Thoracic aorta (tissue), 2 donors: ENCODE results near the gene APH1A. TPM values are rescaled to one million over a fixed set of nuclear protein-coding genes. Genes with fewer than 3 reads are reported as not detected.

Experiments
- total RNA-seq, 2 donors: library from RNA; depleted of rRNA; stranded (reverse); fragments of >200 nt; gene quantifications; one replicate each; pipeline versions ENCODE4 v1.1.0 to v1.2.3, GENCODE V29; 2016

APH1A gene
- total RNA-seq, 2 donors from 2014 or later, result 77.5 to 84.5 TPM

Other genes starting within 250 kb of the APH1A start
- gene VPS45, start 201.2 kb downstream of the APH1A start, total RNA-seq, result 10 to 100 TPM; 46.2 to 68.9 TPM
- gene PLEKHO1, start 119.1 kb downstream of the APH1A start, total RNA-seq, result 100 to 1,000 TPM; 106 to 125 TPM
- gene ANP32E, start 32.9 kb downstream of the APH1A start, total RNA-seq, result 10 to 100 TPM; 10.7 to 22.2 TPM
- not detected for gene CA14, start 11.2 kb downstream of the APH1A start, total RNA-seq
- gene C1orf54, start 3.8 kb upstream of the APH1A start, total RNA-seq, result 10 to 100 TPM in 1 of 2 donors, 1 to 10 TPM in 1; 6.8 to 27.9 TPM
- 1 to 10 TPM; 5.2 to 9.7 TPM for gene CIART, start 13.5 kb upstream of the APH1A start, total RNA-seq
- gene MRPS21, start 24.8 kb upstream of the APH1A start, total RNA-seq, result 10 to 100 TPM; 30.1 to 39.5 TPM
- 10 to 100 TPM; 61.3 to 66.5 TPM for gene PRPF3, start 52.5 kb upstream of the APH1A start, total RNA-seq
- gene RPRD2, start 95.1 kb upstream of the APH1A start, total RNA-seq, result 10 to 100 TPM; 19.5 to 28.4 TPM
- 10 to 100 TPM; 11.6 to 13.5 TPM for gene TARS2, start 218.4 kb upstream of the APH1A start, total RNA-seq
- gene ECM1, start 239.1 kb upstream of the APH1A start, total RNA-seq, result 10 to 100 TPM; 22.8 to 54.0 TPM
- not detected for gene FALEC, start 246.7 kb upstream of the APH1A start, total RNA-seq